Measurements from ENCODE around the gene EMID1.

DNA sequence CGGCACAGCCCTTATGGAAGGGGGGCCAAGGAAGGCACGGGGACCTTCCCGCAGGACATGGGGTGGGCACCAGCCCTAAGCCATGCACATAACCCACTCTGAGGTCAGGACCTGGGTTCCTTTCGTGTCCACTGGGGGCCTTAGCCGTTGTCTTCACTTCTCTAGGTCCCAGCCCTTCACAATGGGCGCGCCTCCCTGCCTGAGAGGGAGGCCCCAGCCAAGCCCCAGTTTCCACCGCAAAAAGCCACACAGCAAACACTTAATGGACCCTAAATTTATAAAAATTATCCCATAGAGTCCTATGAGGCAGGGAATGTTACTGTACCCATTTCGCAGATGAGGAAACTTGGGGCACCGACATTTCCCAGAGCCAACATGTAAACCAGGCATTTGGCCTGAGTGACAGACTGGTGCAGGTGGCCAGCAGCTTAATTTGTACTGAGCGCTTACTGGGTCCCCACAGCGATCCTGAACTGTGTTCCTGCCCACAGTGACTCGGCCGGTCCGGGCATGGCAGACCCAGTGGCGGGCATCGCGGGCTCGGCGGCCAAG lies 102.0 kb downstream of the EMID1 start:
- TF ChIP-seq RAD21 (IDR thresholded peaks at IDR 0.05; ENCODE audit: low read depth) (no peak), CTCF (IDR thresholded peaks at IDR 0.05 in 2 of 3, conservative IDR thresholded peaks at IDR 0.05 in 1 of 3; ENCODE audit: borderline replicate concordance in 1 of 3, insufficient read depth in 1 of 3, low read depth in 2 of 3, low read length in 2 of 3) (no peak), CEBPB (IDR thresholded peaks at IDR 0.05; ENCODE audit: low read depth) (no peak), FOSL1 (IDR thresholded peaks at IDR 0.05; ENCODE audit: low read depth) (no peak), SIN3A (IDR thresholded peaks at IDR 0.05; ENCODE audit: low read depth) (no peak), POLR2A (IDR thresholded peaks at IDR 0.05; ENCODE audit: borderline replicate concordance, extremely low read depth, insufficient read depth, insufficient read length) (no peak), EZH2 (IDR thresholded peaks at IDR 0.05) (no peak)
- TF ChIP-seq, protein P1, sequence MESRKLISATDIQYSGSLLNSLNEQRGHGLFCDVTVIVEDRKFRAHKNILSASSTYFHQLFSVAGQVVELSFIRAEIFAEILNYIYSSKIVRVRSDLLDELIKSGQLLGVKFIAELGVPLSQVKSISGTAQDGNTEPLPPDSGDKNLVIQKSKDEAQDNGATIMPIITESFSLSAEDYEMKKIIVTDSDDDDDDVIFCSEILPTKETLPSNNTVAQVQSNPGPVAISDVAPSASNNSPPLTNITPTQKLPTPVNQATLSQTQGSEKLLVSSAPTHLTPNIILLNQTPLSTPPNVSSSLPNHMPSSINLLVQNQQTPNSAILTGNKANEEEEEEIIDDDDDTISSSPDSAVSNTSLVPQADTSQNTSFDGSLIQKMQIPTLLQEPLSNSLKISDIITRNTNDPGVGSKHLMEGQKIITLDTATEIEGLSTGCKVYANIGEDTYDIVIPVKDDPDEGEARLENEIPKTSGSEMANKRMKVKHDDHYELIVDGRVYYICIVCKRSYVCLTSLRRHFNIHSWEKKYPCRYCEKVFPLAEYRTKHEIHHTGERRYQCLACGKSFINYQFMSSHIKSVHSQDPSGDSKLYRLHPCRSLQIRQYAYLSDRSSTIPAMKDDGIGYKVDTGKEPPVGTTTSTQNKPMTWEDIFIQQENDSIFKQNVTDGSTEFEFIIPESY (IDR thresholded peaks at IDR 0.05; ENCODE audit: extremely low read depth, insufficient replicate concordance, low read length) = no peak
- TF ChIP-seq, protein P2, sequence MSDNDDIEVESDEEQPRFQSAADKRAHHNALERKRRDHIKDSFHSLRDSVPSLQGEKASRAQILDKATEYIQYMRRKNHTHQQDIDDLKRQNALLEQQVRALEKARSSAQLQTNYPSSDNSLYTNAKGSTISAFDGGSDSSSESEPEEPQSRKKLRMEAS (IDR thresholded peaks at IDR 0.05) = no peak
